Stimulated activated naive CD8-positive, alpha-beta T cell treated with anti-CD3 and anti-CD28 coated beads, Interleukin-15, Interleukin-2, amounts not matched to agents 100 U/mL and 50 U/mL, for 24 hours (primary cell): ENCODE results near the gene GALNT13.

ENCODE experiments used
- ATAC-seq: fragments of 150-1000 bp; cut with Tn5 transposase; one replicate; pipeline ENCODE4 v1.10.0; 2021
- DNase-seq: peaks from one replicate; pipeline ENCODE4 v3.0.0; 2021

GALNT13 gene

GRCh38 chr2:153871231-153872221 is at the start of gene GALNT13:
TSS of gene GALNT13 (plus strand) at chr2:153871922.
- ATAC-seq (no peak), DNase-seq (no peak)

- ATAC-seq: no peak
- no peak for DNase-seq
These were observed 47.8 kb upstream of the GALNT13 start for GRCh38 chr2:153823880-153824279.

GRCh38 chr2:153828335-153828734 is 43.4 kb upstream of the GALNT13 start:
- DNase-seq: no peak
- no peak for ATAC-seq

- ATAC-seq (no peak), DNase-seq (no peak)
These were observed 37.1 kb upstream of the GALNT13 start for GRCh38 chr2:153834662-153835061.

GRCh38 chr2:153858250-153858649 is 13.5 kb upstream of the GALNT13 start:
- DNase-seq: no peak
- ATAC-seq: no peak

GRCh38 chr2:153864022-153864421 is 7.7 kb upstream of the GALNT13 start:
- DNase-seq: no peak

GRCh38 chr2:153866595-153866994 is 5.1 kb upstream of the GALNT13 start:
- DNase-seq: no peak
- no peak for ATAC-seq

More at GRCh38 chr2:153864022-153864421, 7.7 kb upstream of the GALNT13 start:
- ATAC-seq: no peak

GRCh38 chr2:153870308-153870707 is 1.4 kb upstream of the GALNT13 start:
- DNase-seq: no peak
- ATAC-seq: no peak

GRCh38 chr2:153872311-153873051 is 759 bp downstream of the GALNT13 start:
- DNase-seq (no peak), ATAC-seq (no peak)

GRCh38 chr2:153873052-153874048 is 1.6 kb downstream of the GALNT13 start:
- ATAC-seq: no peak
- no peak for DNase-seq

GRCh38 chr2:153875801-153876466 is 4.2 kb downstream of the GALNT13 start:
- ATAC-seq: no peak
- no peak for DNase-seq

GRCh38 chr2:153880926-153881325 is 9.2 kb downstream of the GALNT13 start:
- DNase-seq (no peak), ATAC-seq (no peak)

GRCh38 chr2:153886833-153887232 is 15.1 kb downstream of the GALNT13 start:
- ATAC-seq (no peak), DNase-seq (no peak)

GRCh38 chr2:153890576-153890975 is 18.9 kb downstream of the GALNT13 start:
- no peak for DNase-seq
- no peak for ATAC-seq

GRCh38 chr2:153891051-153891450 is 19.3 kb downstream of the GALNT13 start:
- ATAC-seq (no peak), DNase-seq (no peak)

- no peak for ATAC-seq
- no peak for DNase-seq
These were observed 41.2 kb downstream of the GALNT13 start for GRCh38 chr2:153912798-153913396.

- ATAC-seq: no peak
- no peak for DNase-seq
These were observed 45.8 kb downstream of the GALNT13 start for GRCh38 chr2:153917570-153917969.

GRCh38 chr2:153935511-153935910 is 63.8 kb downstream of the GALNT13 start:
- ATAC-seq (no peak), DNase-seq (no peak)

GRCh38 chr2:153939124-153939796 is 67.5 kb downstream of the GALNT13 start:
- DNase-seq: no peak
- ATAC-seq: no peak

GRCh38 chr2:153940511-153940910 is 68.8 kb downstream of the GALNT13 start:
- DNase-seq: no peak
- ATAC-seq: no peak
